Fibroblast of lung (primary cell): ENCODE data around the gene LRP8.

Experiments used
- CTCF ChIP-seq, 2 donors: IDR thresholded peaks in 1 of 2; conservative IDR thresholded peaks in 1 of 2; 1 replicate in 1 of 2; 2 replicates in 1 of 2; pipeline ENCODE4 v1.5.1; 2011 to 2012; ENCODE audit warnings: low read length in 2 of 2, control low read depth in 1 of 2, inconsistent platforms in 1 of 2, low read depth in 1 of 2, mild to moderate bottlenecking in 1 of 2
- EZH2 ChIP-seq: IDR thresholded peaks from 2 replicates; pipeline ENCODE4 v1.5.1; 2012; ENCODE audit warnings: low read length, control low read depth, mild to moderate bottlenecking; ENCODE audit errors: missing control alignments

DNA sequence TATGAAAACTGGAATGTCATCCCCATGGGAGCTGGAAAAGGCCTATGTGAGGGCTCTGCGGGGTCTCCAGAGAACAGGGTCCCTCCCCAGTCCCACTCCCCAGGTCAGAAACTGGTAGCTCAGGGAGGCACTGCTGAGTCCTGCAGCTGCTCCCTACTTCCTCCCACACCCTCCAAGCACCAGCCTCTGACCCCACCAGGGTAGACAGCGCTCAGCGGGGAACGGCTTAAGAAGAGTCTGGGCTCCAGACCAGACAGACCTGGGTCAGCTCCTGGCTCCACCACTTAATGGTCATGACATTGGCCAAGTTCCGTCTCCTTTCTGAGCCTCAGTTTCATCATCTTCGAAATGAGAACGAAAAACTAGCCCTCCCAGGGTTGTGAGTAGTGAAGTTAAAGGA, 7.2 kb downstream of the LRP8 start:
- TF ChIP-seq EZH2 (no peak), CTCF (conservative IDR thresholded peaks at IDR 0.05 in 1 of 2, IDR thresholded peaks at IDR 0.05 in 1 of 2; ENCODE audit: low read depth in 1 of 2, low read length in 2 of 2) (no peak)
